Measurements from ENCODE around the gene VASH1.
"Not testable (repeated sequence)": the region's sequence is repeated elsewhere in the genome, so short reads cannot be mapped to it uniquely, and the experiment has no call there.

The VASH1 gene

DNA sequence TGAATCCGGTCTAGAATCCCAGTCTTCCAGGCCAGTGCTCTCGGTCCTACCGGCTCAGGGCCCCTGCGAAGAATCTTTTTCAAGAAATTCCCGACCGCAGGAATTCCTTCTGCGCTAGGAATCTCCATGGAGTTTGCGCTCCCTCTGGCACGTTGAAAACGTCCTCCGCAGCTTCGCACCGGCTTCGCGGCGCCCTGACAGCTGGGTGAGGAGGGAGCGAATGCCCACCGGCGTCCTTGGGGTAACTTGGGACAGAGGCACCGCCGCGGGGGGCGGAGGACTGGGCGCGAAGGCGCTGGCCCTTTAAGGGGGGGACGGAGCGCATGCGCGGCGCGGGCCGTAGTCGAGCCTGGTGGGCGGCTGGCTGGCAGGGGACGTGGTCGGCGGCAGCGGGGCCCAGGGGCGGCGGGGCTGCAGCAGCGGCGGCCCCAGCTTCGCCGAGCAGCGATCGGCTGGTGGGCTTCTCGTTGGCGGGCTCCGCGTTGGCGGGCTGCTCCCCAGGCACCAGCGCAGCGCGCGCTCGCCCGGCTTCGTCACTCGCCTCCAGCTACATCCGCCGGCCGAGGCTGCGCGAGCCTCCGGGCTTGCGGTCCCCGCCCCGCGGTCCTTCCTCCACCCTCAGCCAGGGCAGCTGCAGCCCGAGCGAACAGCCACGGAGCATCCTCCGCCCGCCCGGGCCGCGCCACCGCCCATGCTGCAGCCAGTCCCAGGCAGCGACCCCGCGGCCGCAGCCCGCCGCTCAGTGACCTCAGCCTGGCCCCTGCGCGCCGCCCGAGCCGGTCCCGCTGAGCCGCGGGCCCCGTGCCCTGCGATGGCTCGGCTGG is at the start of gene VASH1:
Gene VASH1, plus strand, starts transcription at position 333 of the 824 bp plus-strand sequence. CDS start 1,354 bp downstream, outside the sequence.
- peak; percentile 43 to 96 for DNase-seq (ENCODE audit: low read depth in 1 of 2, low spot score in 1 of 2)
- TF ChIP-seq JUND (IDR thresholded peaks at IDR 0.05; ENCODE audit: low read depth): no peak
- in situ Hi-C loops (cut with HindIII; ENCODE audit: low pct_unique_long_range_greater_than_20kb, low sequenced_read_pairs): no loop called here

DNA sequence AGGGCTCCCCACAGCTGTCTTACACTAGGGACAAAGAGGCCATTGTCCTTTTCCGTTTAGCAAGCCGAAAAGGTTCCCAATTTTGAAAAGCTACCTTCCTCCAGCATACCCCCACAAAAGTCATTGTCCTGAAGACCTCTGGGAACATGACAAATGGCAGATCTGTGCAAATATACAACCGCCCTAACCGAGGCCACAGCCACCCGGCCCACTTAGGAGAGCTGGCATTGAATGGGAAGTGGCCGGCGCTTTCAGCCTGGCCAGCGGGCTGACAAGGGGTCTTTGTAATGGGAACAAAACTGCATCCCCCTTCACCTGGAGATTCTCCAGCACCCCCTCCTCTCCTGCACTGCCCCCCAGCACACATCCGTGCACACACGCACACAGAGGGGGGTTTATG is 48.1 kb upstream of the VASH1 start:
- no peak for DNase-seq (ENCODE audit: low read depth in 1 of 2, low spot score in 1 of 2)
- in situ Hi-C loops (cut with HindIII; ENCODE audit: low pct_unique_long_range_greater_than_20kb, low sequenced_read_pairs): no loop called here

GRCh38 chr14:76714470-76714869 is 46.8 kb upstream of the VASH1 start:
- in situ Hi-C loops (cut with HindIII; ENCODE audit: low pct_unique_long_range_greater_than_20kb, low sequenced_read_pairs): no loop called here
- no peak for TF ChIP-seq JUND (IDR thresholded peaks at IDR 0.05; ENCODE audit: low read depth)
- no peak for DNase-seq (ENCODE audit: low read depth in 1 of 2, low spot score in 1 of 2)

More for the DNA sequence above, 48.1 kb upstream of the VASH1 start:
- no peak for TF ChIP-seq JUND (IDR thresholded peaks at IDR 0.05; ENCODE audit: low read depth)

DNA sequence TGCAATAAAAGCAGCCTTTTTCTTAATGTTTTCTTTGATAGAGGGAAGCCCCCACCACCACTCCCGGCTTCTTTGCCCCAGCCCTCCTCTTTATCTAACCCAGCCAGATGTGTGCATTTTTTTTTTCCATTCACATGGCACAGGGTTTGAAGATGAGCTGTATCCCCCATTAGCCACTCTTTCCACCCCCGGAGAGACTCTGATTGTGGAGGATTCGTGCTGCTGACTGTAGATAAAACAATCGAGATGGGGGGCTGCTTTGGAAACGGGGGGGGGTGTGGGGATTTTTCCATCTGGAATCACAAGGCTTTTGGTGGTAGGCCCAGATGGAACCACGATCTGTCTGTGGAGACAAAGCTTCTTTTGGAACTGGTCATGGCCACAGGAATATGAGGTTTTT is 46.2 kb upstream of the VASH1 start:
- in situ Hi-C loops (cut with HindIII; ENCODE audit: low pct_unique_long_range_greater_than_20kb, low sequenced_read_pairs): no loop called here
- DNase-seq (ENCODE audit: low read depth in 1 of 2, low spot score in 1 of 2): no peak
- TF ChIP-seq JUND (IDR thresholded peaks at IDR 0.05; ENCODE audit: low read depth): no peak

DNA sequence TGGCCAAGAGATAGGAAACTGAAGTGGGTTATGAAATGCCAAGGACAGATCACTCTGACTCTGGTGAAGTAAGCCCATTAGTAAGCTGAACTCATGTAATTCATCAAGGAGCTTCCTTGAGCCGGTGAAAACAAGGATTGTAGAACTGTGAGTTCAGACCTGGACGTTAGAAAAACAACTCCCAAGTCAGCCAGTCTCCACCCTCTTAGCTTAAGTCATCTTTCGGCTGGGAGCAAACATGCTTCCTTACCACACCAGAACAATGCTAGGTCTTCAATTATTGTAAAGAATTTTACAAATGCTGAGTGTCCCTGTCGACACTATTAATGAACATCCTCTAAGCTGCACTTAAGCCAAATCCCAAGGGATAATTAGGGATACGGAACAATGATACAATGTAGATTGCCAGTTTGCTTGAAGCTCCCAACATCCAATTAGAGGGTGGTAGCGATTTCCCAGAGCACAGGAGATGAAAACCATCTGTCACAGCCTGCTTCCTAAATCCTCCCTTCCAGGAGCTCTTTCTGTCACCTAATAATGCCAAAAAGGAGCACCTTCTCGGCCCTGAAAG is 45.7 kb upstream of the VASH1 start:
- no peak for TF ChIP-seq JUND (IDR thresholded peaks at IDR 0.05; ENCODE audit: low read depth)
- no peak for DNase-seq (ENCODE audit: low read depth in 1 of 2, low spot score in 1 of 2)
- in situ Hi-C loops (cut with HindIII; ENCODE audit: low pct_unique_long_range_greater_than_20kb, low sequenced_read_pairs): no loop called here

DNA sequence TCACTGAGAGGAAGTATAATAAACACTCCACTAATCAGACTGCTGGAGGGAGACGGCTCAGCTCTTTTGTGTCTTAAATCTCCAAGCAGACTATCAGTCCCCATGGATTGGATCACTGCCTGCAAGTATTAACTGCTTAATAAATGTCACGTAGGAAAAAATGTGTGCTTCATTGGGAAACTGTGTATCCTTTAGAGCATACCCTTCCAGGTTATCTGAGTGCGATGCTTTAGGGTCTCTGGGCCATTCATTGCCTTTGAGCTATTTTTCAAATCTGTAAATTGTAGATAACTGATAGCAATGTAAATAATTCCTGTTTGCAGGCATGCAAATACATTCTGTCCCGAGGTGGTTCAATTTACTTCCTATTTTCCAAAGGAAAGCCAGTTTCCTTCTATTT is 45.0 kb upstream of the VASH1 start:
- TF ChIP-seq JUND (IDR thresholded peaks at IDR 0.05; ENCODE audit: low read depth): no peak
- DNase-seq (ENCODE audit: low read depth in 1 of 2, low spot score in 1 of 2): no peak
- in situ Hi-C loops (cut with HindIII; ENCODE audit: low pct_unique_long_range_greater_than_20kb, low sequenced_read_pairs): no loop called here

DNA sequence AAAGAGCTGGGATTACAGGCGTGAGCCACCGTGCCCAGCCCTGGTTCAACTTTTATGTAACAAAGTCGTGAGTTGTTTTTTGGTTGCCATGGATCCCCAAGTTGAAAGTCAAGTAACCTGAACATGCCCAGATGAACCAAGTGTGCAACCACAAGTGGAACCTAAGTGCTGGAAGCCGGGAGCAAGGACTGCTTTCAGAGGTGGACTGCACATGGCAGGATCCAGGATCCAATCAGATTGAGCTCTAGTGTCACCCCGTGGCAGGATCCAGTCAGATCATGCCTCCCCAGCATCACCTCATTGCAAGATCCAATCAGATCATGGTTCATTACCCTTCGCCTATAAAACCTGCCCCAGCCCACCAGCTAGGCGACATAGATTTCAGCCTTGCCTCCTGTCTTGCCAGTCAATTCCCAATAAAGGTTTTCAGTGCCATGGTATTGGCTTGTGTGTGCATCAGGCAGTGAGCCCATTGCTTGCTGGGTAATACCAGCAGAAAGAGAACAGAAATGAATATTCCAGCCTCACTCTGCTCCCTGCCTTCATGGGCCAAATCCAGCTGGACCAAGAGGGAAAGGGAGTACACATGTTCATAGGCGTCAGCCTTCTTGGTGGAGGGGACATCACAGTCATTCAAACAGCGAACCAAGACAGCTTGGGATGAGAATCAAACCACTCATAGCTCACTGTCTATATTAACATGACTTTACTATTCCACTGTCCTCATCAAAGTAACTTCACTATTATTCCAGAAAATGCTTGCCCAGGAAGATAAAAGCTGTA is 43.6 kb upstream of the VASH1 start:
- TF ChIP-seq JUND (IDR thresholded peaks at IDR 0.05; ENCODE audit: low read depth): no peak
- no peak for DNase-seq (ENCODE audit: low read depth in 1 of 2, low spot score in 1 of 2)
- in situ Hi-C loops (cut with HindIII; ENCODE audit: low pct_unique_long_range_greater_than_20kb, low sequenced_read_pairs): no loop called here

- TF ChIP-seq JUND (IDR thresholded peaks at IDR 0.05; ENCODE audit: low read depth): no peak
- in situ Hi-C loops (cut with HindIII; ENCODE audit: low pct_unique_long_range_greater_than_20kb, low sequenced_read_pairs): no loop called here
- DNase-seq (ENCODE audit: low read depth in 1 of 2, low spot score in 1 of 2): no peak
Measured at GRCh38 chr14:76718306-76719040, 42.8 kb upstream of the VASH1 start.

DNA sequence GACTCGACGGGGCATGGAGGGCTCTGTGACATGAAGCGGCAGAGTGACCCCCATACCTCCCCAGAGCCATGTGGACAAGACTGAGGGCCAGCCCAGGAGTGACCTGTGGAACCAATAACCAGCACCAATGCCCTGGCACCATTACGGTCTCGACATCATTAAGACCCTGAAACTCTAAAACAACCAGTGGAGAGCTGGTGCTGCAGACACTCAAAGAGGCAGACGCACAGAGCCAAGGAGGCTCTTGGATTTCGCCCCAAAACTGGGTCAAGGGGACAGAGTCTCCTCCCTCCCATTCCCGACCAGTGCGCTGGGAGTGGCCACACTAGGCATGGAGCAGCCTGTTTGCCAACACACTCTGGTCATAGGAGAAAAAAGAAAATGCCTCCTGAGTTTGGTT is 41.6 kb upstream of the VASH1 start:
- in situ Hi-C loops (cut with HindIII; ENCODE audit: low pct_unique_long_range_greater_than_20kb, low sequenced_read_pairs): no loop called here

DNA sequence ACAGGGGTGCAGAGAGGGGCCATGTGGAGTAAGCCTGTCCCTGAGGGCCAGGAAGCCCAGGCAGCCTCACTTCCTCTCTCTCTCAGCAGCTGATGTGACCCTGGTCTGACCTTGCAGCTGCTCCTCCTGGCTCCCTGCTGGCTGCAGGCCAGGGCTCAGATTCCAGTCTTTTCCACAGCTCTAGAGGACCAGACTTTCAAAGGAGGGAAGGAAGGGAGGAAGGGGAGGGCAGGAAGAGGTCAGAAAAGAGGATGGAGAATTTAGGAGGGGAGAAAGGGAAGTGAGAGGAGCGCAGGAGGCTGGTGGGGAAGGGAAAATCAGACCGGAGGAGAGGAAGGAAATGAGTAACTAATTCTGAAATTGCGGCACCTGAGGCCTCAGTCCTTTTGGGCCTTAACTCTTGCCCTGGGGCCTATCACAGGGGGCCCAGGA is 40.9 kb upstream of the VASH1 start:
- in situ Hi-C loops (cut with HindIII; ENCODE audit: low pct_unique_long_range_greater_than_20kb, low sequenced_read_pairs): no loop called here
- no peak for DNase-seq (ENCODE audit: low read depth in 1 of 2, low spot score in 1 of 2)
- no peak for TF ChIP-seq JUND (IDR thresholded peaks at IDR 0.05; ENCODE audit: low read depth)

More for the DNA sequence above, 41.6 kb upstream of the VASH1 start:
- no peak for TF ChIP-seq JUND (IDR thresholded peaks at IDR 0.05; ENCODE audit: low read depth)
- no peak for DNase-seq (ENCODE audit: low read depth in 1 of 2, low spot score in 1 of 2)

- in situ Hi-C loops (cut with HindIII; ENCODE audit: low pct_unique_long_range_greater_than_20kb, low sequenced_read_pairs); DNase-seq (ENCODE audit: low read depth in 1 of 2, low spot score in 1 of 2): not testable (repeated sequence)
Measured at GRCh38 chr14:76721506-76721905, 39.8 kb upstream of the VASH1 start.

Data from T47D (cell line).